K562 (cell line): ENCODE measurements around the gene GLB1L. TPM values are rescaled to one million over a fixed set of nuclear protein-coding genes. Genes with fewer than 3 reads are reported as not detected.

Experiments
- ATAC-seq: fragments of 200-7000 bp; cut with Tn5 transposase; 3 replicates; pipeline ENCODE4 v1.9.1; 2020; ENCODE audit warnings: moderate library complexity
- BruUV-seq: library from RNA; stranded (reverse); fragments of 400-500 nt; replicated peaks from 2 replicates; lab custom pipeline; 2021; lab: Mats Ljungman, UMichigan
- CTCF ChIA-PET: fragments of 300-600 bp; formaldehyde crosslinking; extraction: SDS; loops from one replicate; lab custom pipeline; 2021; ENCODE audit warnings: low intra/inter-chr PET ratio; lab: Yijun Ruan, JAX
- POLR2A ChIA-PET: fragments of 300-600, 350-650 bp; sonication (Branson Sonifier 250); formaldehyde crosslinking; extraction: SDS; loops from one replicate; lab custom pipeline; 2021; ENCODE audit warnings: antibody characterized with exemption, inconsistent platforms; lab: Yijun Ruan, JAX
- DNase-seq, 4 experiments: peaks; one replicate each; pipeline versions ENCODE4 v3.0.0 to v3.0.0-alpha.2; 2011 to 2018; ENCODE audit warnings: low spot score in 3 of 4, mixed read lengths in 3 of 4; ENCODE audit errors: extremely low read depth in 1 of 4
- FAIRE-seq: peaks from 2 replicates; lab custom pipeline; 2011; peaks lifted over from hg19 to GRCh38; lab: Jason Lieb, UNC
- H2AFZ ChIP-seq: 2 replicates; pipeline ENCODE4 v1.6.0; 2011; ENCODE audit warnings: low read depth, low read length, control low read depth, inconsistent platforms
- H3K27ac ChIP-seq: fragments of 200-600 bp; 3 replicates; pipeline ENCODE4 v1.8.0; 2011; ENCODE audit warnings: low read depth, mild to moderate bottlenecking, control low read depth, inconsistent platforms, low read length, moderate library complexity, mixed read lengths; ENCODE audit errors: extremely low read depth
- H3K27me3 ChIP-seq, 2 experiments: fragments of 300-600 bp in 1 of 2; 2 replicates in 1 of 2; 3 replicates in 1 of 2; pipeline versions ENCODE4 v1.6.0 to v1.8.0; 2011; ENCODE audit warnings: inconsistent platforms in 2 of 2, low read length in 2 of 2, mild to moderate bottlenecking in 1 of 2, mixed read lengths in 1 of 2, moderate library complexity in 1 of 2; ENCODE audit not compliant: control insufficient read depth in 2 of 2, insufficient read depth in 2 of 2
- H3K36me3 ChIP-seq: fragments of 300-600 bp; 3 replicates; pipeline ENCODE4 v1.8.0; 2011; ENCODE audit warnings: mild to moderate bottlenecking, low read length, inconsistent platforms; ENCODE audit not compliant: control insufficient read depth, insufficient read depth
- H3K4me1 ChIP-seq, 2 experiments: fragments of 200-600 bp in 1 of 2; replicated peaks in 1 of 2; 2 replicates in 1 of 2; 3 replicates in 1 of 2; pipeline versions ENCODE4 v1.5.1 to v1.8.0; 2011; ENCODE audit warnings: inconsistent platforms in 2 of 2, low read length in 2 of 2, mild to moderate bottlenecking in 1 of 2, mixed read lengths in 1 of 2, moderate library complexity in 1 of 2; ENCODE audit not compliant: control insufficient read depth in 2 of 2, insufficient read depth in 2 of 2
- H3K4me2 ChIP-seq: 2 replicates; pipeline ENCODE4 v1.6.1; 2011; ENCODE audit warnings: low read length, control low read depth, inconsistent platforms, mixed read lengths; ENCODE audit not compliant: insufficient read depth
- H3K4me3 ChIP-seq: fragments of 200-600 bp; sonication (generic), shearing (Covaris generic); 2 replicates; pipeline ENCODE4 v1.5.1; 2016; ENCODE audit warnings: control low read depth, inconsistent platforms
- H3K79me2 ChIP-seq: fragments of 200-600 bp; 3 replicates; pipeline ENCODE4 v1.8.0; 2011; ENCODE audit warnings: low read length, inconsistent platforms; ENCODE audit not compliant: control insufficient read depth, insufficient read depth
- H3K9ac ChIP-seq, 2 experiments: 2 replicates each; pipeline versions ENCODE4 v1.6.0 to v1.6.1; 2011; ENCODE audit warnings: low read depth in 2 of 2, low read length in 2 of 2, control low read depth in 1 of 2, inconsistent platforms in 1 of 2, mild to moderate bottlenecking in 1 of 2, mixed read lengths in 1 of 2; ENCODE audit not compliant: insufficient read depth in 1 of 2
- H3K9me1 ChIP-seq: one replicate; pipeline ENCODE4 v1.6.0; 2011; ENCODE audit warnings: inconsistent platforms, mild to moderate bottlenecking, low read length, moderate library complexity; ENCODE audit not compliant: control insufficient read depth, insufficient read depth
- H3K9me3 ChIP-seq: replicated peaks from 2 replicates; pipeline ENCODE4 v1.5.1; 2011; ENCODE audit warnings: low read depth, low read length, inconsistent platforms; ENCODE audit not compliant: control insufficient read depth, insufficient read depth
- H4K20me1 ChIP-seq: replicated peaks from 2 replicates; pipeline ENCODE4 v1.6.1; 2011; ENCODE audit warnings: low read length, inconsistent platforms, mixed read lengths; ENCODE audit not compliant: control insufficient read depth, insufficient read depth
- BRF1 ChIP-seq: IDR thresholded peaks from 3 replicates; pipeline ENCODE4 v1.6.1; 2011; ENCODE audit warnings: borderline replicate concordance, mild to moderate bottlenecking; ENCODE audit not compliant: insufficient read length; ENCODE audit errors: extremely low read depth
- HDAC8 ChIP-seq: fragments of 450-650 bp; IDR thresholded peaks from 2 replicates; pipeline ENCODE4 v1.6.1; 2016; ENCODE audit warnings: mild to moderate bottlenecking, missing genetic modification characterization, moderate library complexity, missing compliant biosample characterization
- TCF7L2 ChIP-seq: fragments of 150-350 bp; IDR thresholded peaks from 2 replicates; pipeline ENCODE4 v1.6.1; 2016; ENCODE audit warnings: low read depth, mild to moderate bottlenecking, low read length, moderate library complexity
- ZBTB43 ChIP-seq: sonication (generic); formaldehyde crosslinking; IDR thresholded peaks from 2 replicates; pipeline ENCODE4 v1.8.0; 2023; ENCODE audit warnings: mild to moderate bottlenecking, missing genetic modification reagents
- ZFX ChIP-seq: sonication (generic); formaldehyde crosslinking; IDR thresholded peaks from 2 replicates; pipeline ENCODE4 v1.8.0; 2022; ENCODE audit warnings: mild to moderate bottlenecking, missing genetic modification reagents, moderate library complexity
- ZNF561 ChIP-seq: fragments of 450-650 bp; formaldehyde crosslinking; conservative IDR thresholded peaks from 2 replicates; pipeline ENCODE4 v1.4.0; 2020; ENCODE audit warnings: mild to moderate bottlenecking, moderate library complexity
- WGBS: fragments of 100-300 bp; shearing (Covaris generic); methylation state at CpG from one replicate; pipeline ENCODE4 v1.1.6; 2016; ENCODE audit warnings: low coverage, mixed read lengths; ENCODE audit not compliant: insufficient coverage; ENCODE audit errors: missing lambda C conversion rate; 5-methylcytosine and 5-hydroxymethylcytosine counted together
- in situ Hi-C: fragments of 300-500 bp; cut with MboI; formaldehyde crosslinking; loops from 4 replicates; pipeline ENCODE4 v1.15.0; 2018; ENCODE audit warnings: inconsistent platforms, mixed read lengths
- intact Hi-C: fragments of 100-400 bp; cut with micrococcal nuclease; formaldehyde crosslinking; loops from 2 replicates; pipeline ENCODE4 v1.14.2; 2022
- polyA plus RNA-seq, 8 experiments: library from polyadenylated mRNA; depleted of rRNA in 4 of 8; stranded (reverse) in 5 of 8; unstranded in 3 of 8; fragments of >200 nt; fragmentation: Nextera tagmentation in 2 of 8; fragmentation: Illumina TruSeq in 1 of 8; extraction: Ambion mirVana in 2 of 8; extraction: Trizol in 1 of 8; gene quantifications; 2 replicates each; pipeline versions ENCODE4 v1.2.1 to v1.2.3, GENCODE V29; 2011 to 2014; ENCODE audit warnings: inconsistent platforms in 1 of 8, missing spikeins in 1 of 8
- total RNA-seq, 7 experiments: library from RNA; depleted of rRNA in 6 of 7; stranded (reverse); fragments of >200 nt in 6 of 7; fragmentation: Illumina TruSeq in 2 of 7; extraction: Trizol in 2 of 7; gene quantifications; 2 replicates each; pipeline versions ENCODE4 v1.2.1 to v1.2.3, GENCODE V29; 2011 to 2021; ENCODE audit warnings: low replicate concordance in 1 of 7

Gene GLB1L
- total and polyA plus RNA-seq, 9 of the 15 experiments (the other 6 are each of a cell fraction or from before 2014, with no cell fraction given), result 0.42 to 2.9 (median 2.5) TPM

- no TSS peak for BruUV-seq
- no peak for FAIRE-seq
- no peak for TF ChIP-seq BRF1
These were observed 21.6 kb upstream of the GLB1L start for GRCh38 chr2:219266886-219267285.

GRCh38 chr2:219266232-219266631, 21.0 kb upstream of the GLB1L start:
- intact Hi-C loops, result no loop called here
- 100% methylated on average over 1 of the region's 5 CpGs for WGBS

More at GRCh38 chr2:219266886-219267285, 21.6 kb upstream of the GLB1L start:
- H3K9ac ChIP-seq, result no peak overlapping the region
- intact Hi-C loops, result no loop called here
- H3K27me3 ChIP-seq, result no peaks in the 10 kb centered on the region
- no peak for DNase-seq
- no peak overlapping the region for H3K4me3 ChIP-seq
- no peaks in the 10 kb centered on the region for H3K36me3 ChIP-seq
- POLR2A ChIA-PET, result interaction anchor here (0.6 kb wide), 1 partner anchor 12 kb away, joined by 3 read pairs; no protein-coding TSS in a partner anchor
- H3K9me3 ChIP-seq, result no peaks in the 10 kb centered on the region
- no peak for ATAC-seq
- CTCF ChIA-PET, result no interaction called here
- H3K27ac ChIP-seq, result no peak overlapping the region
- H3K4me2 ChIP-seq, result no peak overlapping the region
- in situ Hi-C loops, result no loop called here
- no peaks in the 10 kb centered on the region for H4K20me1 ChIP-seq
- no peaks in the 10 kb centered on the region for H3K9me1 ChIP-seq
- H3K4me1 ChIP-seq, result peaks cover 4 to 11% of the 10 kb centered on the region in 2 experiments; a peak in 3 of 5 replicates
- H3K79me2 ChIP-seq, result no peaks in the 10 kb centered on the region
- no CpG with 5 or more reads among the region's 1 CpG for WGBS
- no peak overlapping the region for H2AFZ ChIP-seq

More at GRCh38 chr2:219266232-219266631, 21.0 kb upstream of the GLB1L start:
- ChIA-PET POLR2A (interaction anchor here (0.7 kb wide), 1 partner anchor 547 kb away, joined by 4 read pairs; no protein-coding TSS in a partner anchor), CTCF (no interaction called here)
- ATAC-seq (no peak), FAIRE-seq (no peak), DNase-seq (no peak)
- Histone ChIP-seq H3K9me1 (no peaks in the 10 kb centered on the region), H3K4me3 (no peak overlapping the region), H3K36me3 (no peaks in the 10 kb centered on the region), H3K9ac (no peak overlapping the region), H3K4me2 (no peak overlapping the region), H2AFZ (no peak overlapping the region), H3K79me2 (no peaks in the 10 kb centered on the region), H3K4me1 (peaks cover 4 to 14% of the 10 kb centered on the region in 2 experiments; a peak in 3 of 5 replicates), H4K20me1 (no peaks in the 10 kb centered on the region), H3K27ac (no peak overlapping the region), H3K27me3 (no peaks in the 10 kb centered on the region), H3K9me3 (no peaks in the 10 kb centered on the region)
- TF ChIP-seq ZBTB43 (CRISPR knock-in tag) (no peak), HDAC8 (tag) (no peak), ZNF561 (no peak), TCF7L2 (no peak), ZFX (CRISPR knock-in tag) (no peak)
- in situ Hi-C loops, result no loop called here
- no TSS peak for BruUV-seq
